ENCODE results near the gene TRAF3IP1. TPM values are rescaled to one million over a fixed set of nuclear protein-coding genes. Genes with fewer than 3 reads are reported as not detected.

TRAF3IP1 gene
- total and polyA plus RNA-seq, 4 donors, result 8.9 to 41.0 (median 14.7) TPM

GRCh38 chr2:238413368-238413767 is 93.0 kb downstream of the TRAF3IP1 start:
- 92 to 96% methylated on average over 2 of the region's 2 CpGs for WGBS, 2 donors
- peaks cover 0 to 3% (median 0%) of the 10 kb centered on the region in 4 donors for H3K9me3 ChIP-seq (ENCODE audit: control insufficient read depth in 4 of 4, insufficient read depth in 3 of 4, low read length in 3 of 4)
- H3K9ac ChIP-seq (ENCODE audit: insufficient read depth in 1 of 2, low read length in 2 of 2), result no peak overlapping the region
- H3K4me1 ChIP-seq (ENCODE audit: control insufficient read depth in 5 of 5, insufficient read depth in 5 of 5, low read length in 5 of 5), result no peaks in the 10 kb centered on the region
- no peak overlapping the region for H3K27ac ChIP-seq (ENCODE audit: low read depth in 1 of 2, low read length in 1 of 2)
- no peaks in the 10 kb centered on the region for H3K27me3 ChIP-seq (ENCODE audit: control insufficient read depth in 3 of 3, insufficient read depth in 3 of 3, low read length in 2 of 3)
- TF ChIP-seq, protein P1, sequence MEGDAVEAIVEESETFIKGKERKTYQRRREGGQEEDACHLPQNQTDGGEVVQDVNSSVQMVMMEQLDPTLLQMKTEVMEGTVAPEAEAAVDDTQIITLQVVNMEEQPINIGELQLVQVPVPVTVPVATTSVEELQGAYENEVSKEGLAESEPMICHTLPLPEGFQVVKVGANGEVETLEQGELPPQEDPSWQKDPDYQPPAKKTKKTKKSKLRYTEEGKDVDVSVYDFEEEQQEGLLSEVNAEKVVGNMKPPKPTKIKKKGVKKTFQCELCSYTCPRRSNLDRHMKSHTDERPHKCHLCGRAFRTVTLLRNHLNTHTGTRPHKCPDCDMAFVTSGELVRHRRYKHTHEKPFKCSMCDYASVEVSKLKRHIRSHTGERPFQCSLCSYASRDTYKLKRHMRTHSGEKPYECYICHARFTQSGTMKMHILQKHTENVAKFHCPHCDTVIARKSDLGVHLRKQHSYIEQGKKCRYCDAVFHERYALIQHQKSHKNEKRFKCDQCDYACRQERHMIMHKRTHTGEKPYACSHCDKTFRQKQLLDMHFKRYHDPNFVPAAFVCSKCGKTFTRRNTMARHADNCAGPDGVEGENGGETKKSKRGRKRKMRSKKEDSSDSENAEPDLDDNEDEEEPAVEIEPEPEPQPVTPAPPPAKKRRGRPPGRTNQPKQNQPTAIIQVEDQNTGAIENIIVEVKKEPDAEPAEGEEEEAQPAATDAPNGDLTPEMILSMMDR (IDR thresholded peaks at IDR 0.05; ENCODE audit: control extremely low read depth, extremely low read depth), result no peak
- DNase-seq (no peak), ATAC-seq (ENCODE audit: insufficient read depth, low FRiP score) (no peak)
- no peak overlapping the region for H3K4me3 ChIP-seq
- no peaks in the 10 kb centered on the region for H3K36me3 ChIP-seq (ENCODE audit: control insufficient read depth in 4 of 4, insufficient read depth in 4 of 4, low read length in 4 of 4)

- DNase-seq (no peak), ATAC-seq (ENCODE audit: insufficient read depth, low FRiP score) (no peak)
- Histone ChIP-seq H3K9ac (ENCODE audit: insufficient read depth in 1 of 2, low read length in 2 of 2) (no peak overlapping the region), H3K36me3 (ENCODE audit: control insufficient read depth in 4 of 4, insufficient read depth in 4 of 4, low read length in 4 of 4) (no peaks in the 10 kb centered on the region), H3K4me3 (no peak overlapping the region), H3K27ac (ENCODE audit: low read depth in 1 of 2, low read length in 1 of 2) (no peak overlapping the region), H3K27me3 (ENCODE audit: control insufficient read depth in 3 of 3, insufficient read depth in 3 of 3, low read length in 2 of 3) (no peaks in the 10 kb centered on the region), H3K4me1 (ENCODE audit: control insufficient read depth in 5 of 5, insufficient read depth in 5 of 5, low read length in 5 of 5) (peaks cover 0 to 7% (median 0%) of the 10 kb centered on the region in 5 donors), H3K9me3 (ENCODE audit: control insufficient read depth in 4 of 4, insufficient read depth in 3 of 4, low read length in 3 of 4) (peaks cover 0 to 3% (median 0%) of the 10 kb centered on the region in 4 donors)
- 94% methylated on average over 12 of the region's 12 CpGs for WGBS, 2 donors
- TF ChIP-seq, protein P1 (IDR thresholded peaks at IDR 0.05; ENCODE audit: control extremely low read depth, extremely low read depth), result no peak
Observed at GRCh38 chr2:238415036-238415764, 94.9 kb downstream of the TRAF3IP1 start.

GRCh38 chr2:238415893-238416292 is 95.6 kb downstream of the TRAF3IP1 start:
- H3K36me3 ChIP-seq (ENCODE audit: control insufficient read depth in 4 of 4, insufficient read depth in 4 of 4, low read length in 4 of 4), result no peaks in the 10 kb centered on the region
- H3K27ac ChIP-seq (ENCODE audit: low read depth in 1 of 2, low read length in 1 of 2), result no peak overlapping the region
- TF ChIP-seq, protein P1 (IDR thresholded peaks at IDR 0.05; ENCODE audit: control extremely low read depth, extremely low read depth), result no peak
- no peak overlapping the region for H3K4me3 ChIP-seq
- H3K4me1 ChIP-seq (ENCODE audit: control insufficient read depth in 5 of 5, insufficient read depth in 5 of 5, low read length in 5 of 5), result peaks cover 0 to 14% (median 0%) of the 10 kb centered on the region in 5 donors
- no peaks in the 10 kb centered on the region for H3K27me3 ChIP-seq (ENCODE audit: control insufficient read depth in 3 of 3, insufficient read depth in 3 of 3, low read length in 2 of 3)
- H3K9ac ChIP-seq (ENCODE audit: insufficient read depth in 1 of 2, low read length in 2 of 2), result no peak overlapping the region
- DNase-seq (no peak), ATAC-seq (ENCODE audit: insufficient read depth, low FRiP score) (no peak)
- H3K9me3 ChIP-seq (ENCODE audit: control insufficient read depth in 4 of 4, insufficient read depth in 3 of 4, low read length in 3 of 4), result peaks cover 0 to 3% (median 0%) of the 10 kb centered on the region in 4 donors
- WGBS, 2 donors, result 95 to 97% methylated on average over 5 of the region's 5 CpGs
